H1 (cell line): ENCODE data around the gene KCTD3. TPM values are rescaled to one million over a fixed set of nuclear protein-coding genes. Genes with fewer than 3 reads are reported as not detected.

Experiments used
- CTCF ChIA-PET: fragments of 300-600 bp; sonication (Branson Sonifier 250); formaldehyde crosslinking; loops from one replicate; lab custom pipeline; 2021; ENCODE audit not compliant: partially characterized antibody; lab: Charles Lee
- POLR2A ChIA-PET: fragments of 300-600 bp; sonication (Branson Sonifier 250); formaldehyde crosslinking; loops from one replicate; lab custom pipeline; 2021; ENCODE audit warnings: inconsistent platforms; ENCODE audit not compliant: partially characterized antibody; lab: Charles Lee
- DNase-seq, 2 experiments: peaks; one replicate each; pipeline versions ENCODE4 v3.0.0 to v3.0.0-alpha.2; 2010 to 2022; ENCODE audit warnings: low spot score in 2 of 2, low read depth in 1 of 2, mixed read lengths in 1 of 2
- FAIRE-seq: peaks from 2 replicates; lab custom pipeline; 2011; peaks lifted over from hg19 to GRCh38; lab: Jason Lieb, UNC
- H2AFZ ChIP-seq: 2 replicates; pipeline ENCODE4 v1.8.1; 2012; ENCODE audit warnings: low read length, inconsistent platforms
- H2AK5ac ChIP-seq: 2 replicates; pipeline ENCODE4 v1.6.1; 2013; ENCODE audit warnings: low read depth, low read length
- H2BK120ac ChIP-seq: replicated peaks from 2 replicates; pipeline ENCODE3; 2013; ENCODE audit warnings: low read depth, low read length, inconsistent platforms
- H2BK12ac ChIP-seq: 2 replicates; pipeline ENCODE4 v1.6.1; 2013; ENCODE audit warnings: low read depth, low read length
- H2BK15ac ChIP-seq: 2 replicates; pipeline ENCODE4 v1.6.1; 2013; ENCODE audit warnings: low read length
- H2BK20ac ChIP-seq: 2 replicates; pipeline ENCODE4 v1.6.1; 2013; ENCODE audit warnings: low read length
- H2BK5ac ChIP-seq: 2 replicates; pipeline ENCODE4 v1.6.1; 2013; ENCODE audit warnings: low read depth, low read length
- H3K14ac ChIP-seq: 2 replicates; pipeline ENCODE4 v1.6.1; 2013; ENCODE audit warnings: inconsistent platforms; ENCODE audit not compliant: insufficient read length
- H3K18ac ChIP-seq: 2 replicates; pipeline ENCODE4 v1.6.1; 2013; ENCODE audit warnings: low read length; ENCODE audit errors: extremely low read depth
- H3K23ac ChIP-seq: 2 replicates; pipeline ENCODE4 v1.6.1; 2013; ENCODE audit warnings: inconsistent platforms; ENCODE audit not compliant: insufficient read length
- H3K23me2 ChIP-seq: 2 replicates; pipeline ENCODE4 v1.6.1; 2013; ENCODE audit warnings: low read depth, low read length
- H3K27ac ChIP-seq: 2 replicates; pipeline ENCODE4 v1.6.1; 2011; ENCODE audit warnings: low read depth, low read length, inconsistent platforms
- H3K27me3 ChIP-seq, 4 experiments: replicated peaks in 1 of 4; 1 replicate in 1 of 4; 2 replicates in 3 of 4; pipeline versions ENCODE4 v1.6.1 to v1.8.1; 2011 to 2013; ENCODE audit warnings: low read length in 3 of 4, mild to moderate bottlenecking in 3 of 4, inconsistent platforms in 2 of 4, mixed read lengths in 2 of 4, moderate library complexity in 1 of 4; ENCODE audit not compliant: control insufficient read depth in 3 of 4, insufficient read depth in 3 of 4; ENCODE audit errors: extremely low read depth in 1 of 4
- H3K36me3 ChIP-seq, 4 experiments: 2 replicates each; pipeline versions ENCODE4 v1.6.1 to v1.8.1; 2011 to 2013; ENCODE audit warnings: mild to moderate bottlenecking in 4 of 4, low read length in 3 of 4, moderate library complexity in 2 of 4, control low read depth in 1 of 4, inconsistent platforms in 1 of 4; ENCODE audit not compliant: insufficient read depth in 4 of 4, control insufficient read depth in 2 of 4
- H3K4ac ChIP-seq: replicated peaks from 2 replicates; pipeline ENCODE3; 2013; ENCODE audit warnings: low read length, low read depth, mixed read lengths, inconsistent platforms; ENCODE audit not compliant: insufficient read length
- H3K4me1 ChIP-seq, 4 experiments: replicated peaks in 1 of 4; 1 replicate in 1 of 4; 2 replicates in 3 of 4; pipeline versions ENCODE4 v1.6.1 to v1.8.1; 2011 to 2013; ENCODE audit warnings: low read length in 3 of 4, inconsistent platforms in 2 of 4, mixed read lengths in 1 of 4; ENCODE audit not compliant: insufficient read depth in 4 of 4, control insufficient read depth in 3 of 4
- H3K4me2 ChIP-seq, 2 experiments: 2 replicates each; pipeline versions ENCODE4 v1.6.1 to v1.8.1; 2011 to 2013; ENCODE audit warnings: low read depth in 2 of 2, low read length in 2 of 2, control low read depth in 1 of 2, inconsistent platforms in 1 of 2, mild to moderate bottlenecking in 1 of 2; ENCODE audit not compliant: insufficient read depth in 1 of 2
- H3K4me3 ChIP-seq, 4 experiments: fragments of 200-600, 300-600 bp in 1 of 4; sonication (generic), shearing (Covaris generic), sonication (Bioruptor Twin) in 1 of 4; 2 replicates each; pipeline versions ENCODE4 v1.5.1 to v1.8.1; 2011 to 2016; ENCODE audit warnings: low read length in 4 of 4, low read depth in 3 of 4, control low read depth in 2 of 4, inconsistent platforms in 2 of 4, mild to moderate bottlenecking in 2 of 4, mixed read lengths in 1 of 4, moderate library complexity in 1 of 4; ENCODE audit not compliant: insufficient read depth in 2 of 4; ENCODE audit errors: extremely low read depth in 1 of 4
- H3K56ac ChIP-seq: replicated peaks from 2 replicates; pipeline ENCODE3; 2013; ENCODE audit warnings: low read depth, mild to moderate bottlenecking, mixed read lengths, low read length, inconsistent platforms; ENCODE audit not compliant: insufficient read length
- H3K79me1 ChIP-seq: 2 replicates; pipeline ENCODE4 v1.6.1; 2013; ENCODE audit warnings: low read depth, low read length, control low read depth
- H3K79me2 ChIP-seq, 2 experiments: 2 replicates each; pipeline versions ENCODE4 v1.6.1 to v1.8.1; 2012 to 2013; ENCODE audit warnings: low read length in 2 of 2, mild to moderate bottlenecking in 2 of 2, inconsistent platforms in 1 of 2; ENCODE audit not compliant: insufficient read depth in 2 of 2, control insufficient read depth in 1 of 2
- H3K9ac ChIP-seq, 4 experiments: replicated peaks in 1 of 4; 1 replicate in 1 of 4; 2 replicates in 3 of 4; pipeline versions ENCODE4 v1.6.1 to v1.8.1; 2011 to 2013; ENCODE audit warnings: low read depth in 3 of 4, low read length in 3 of 4, control low read depth in 2 of 4, mild to moderate bottlenecking in 2 of 4, moderate library complexity in 2 of 4, inconsistent platforms in 1 of 4; ENCODE audit errors: extremely low read depth in 1 of 4
- H3K9me3 ChIP-seq, 2 experiments: 2 replicates each; pipeline versions ENCODE4 v1.6.1 to v1.8.1; 2012 to 2013; ENCODE audit warnings: mild to moderate bottlenecking in 2 of 2, moderate library complexity in 2 of 2, control low read depth in 1 of 2, inconsistent platforms in 1 of 2, low read depth in 1 of 2, low read length in 1 of 2, mixed read lengths in 1 of 2; ENCODE audit not compliant: insufficient read depth in 2 of 2
- H4K20me1 ChIP-seq, 2 experiments: replicated peaks in 1 of 2; 2 replicates each; pipeline versions ENCODE3 to v1.8.1; 2011 to 2013; ENCODE audit warnings: inconsistent platforms in 2 of 2, low read length in 2 of 2, mild to moderate bottlenecking in 1 of 2; ENCODE audit not compliant: insufficient read depth in 2 of 2, control insufficient read depth in 1 of 2
- H4K5ac ChIP-seq: 2 replicates; pipeline ENCODE4 v1.6.1; 2013; ENCODE audit warnings: low read length, low read depth, mixed read lengths, inconsistent platforms; ENCODE audit not compliant: insufficient read length
- H4K8ac ChIP-seq: 2 replicates; pipeline ENCODE4 v1.8.0; 2013; ENCODE audit warnings: mild to moderate bottlenecking, moderate library complexity, low read length, inconsistent platforms; ENCODE audit not compliant: insufficient read depth; ENCODE audit errors: extremely low read depth
- H4K91ac ChIP-seq: replicated peaks from 2 replicates; pipeline ENCODE3; 2013; ENCODE audit warnings: low read length, mixed read lengths, inconsistent platforms; ENCODE audit not compliant: insufficient read length
- BRCA1 ChIP-seq: IDR thresholded peaks from 2 replicates; pipeline ENCODE4 v1.6.1; 2012; ENCODE audit warnings: low read depth, low read length, improper control_type of control experiment
- CBX5 ChIP-seq: fragments of 300-800, 300-1000 bp; sonication (generic); IDR thresholded peaks from 2 replicates; pipeline ENCODE4 v1.7.1; 2016; ENCODE audit warnings: antibody characterized with exemption, low read length, low read depth
- FOSL1 ChIP-seq: IDR thresholded peaks from 2 replicates; pipeline ENCODE4 v1.6.1; 2011; ENCODE audit warnings: mild to moderate bottlenecking, low read depth, low read length, moderate library complexity; ENCODE audit not compliant: insufficient read depth
- SIRT6 ChIP-seq: IDR thresholded peaks from one replicate; pipeline ENCODE4 v1.7.1; 2012; ENCODE audit warnings: low read length, inconsistent platforms
- SP4 ChIP-seq: IDR thresholded peaks from 2 replicates; pipeline ENCODE4 v1.6.1; 2012; ENCODE audit warnings: low read length, inconsistent platforms
- TEAD4 ChIP-seq: IDR thresholded peaks from 2 replicates; pipeline ENCODE4 v1.6.1; 2012; ENCODE audit warnings: low read depth, low read length, inconsistent platforms, mixed read lengths
- WGBS, 2 experiments: shearing (Covaris generic) in 1 of 2; methylation state at CpG; one replicate each; pipeline versions ENCODE4 v1.1.6 to v1.1.7; 2013 to 2015; ENCODE audit warnings: low lambda C conversion rate in 2 of 2, mixed read lengths in 2 of 2, inconsistent platforms in 1 of 2, low coverage in 1 of 2, missing lambda C conversion rate in 1 of 2; ENCODE audit not compliant: insufficient replicate concordance in 2 of 2, insufficient coverage in 1 of 2, insufficient read length in 1 of 2; ENCODE audit errors: extremely low coverage in 1 of 2, missing lambda C conversion rate in 1 of 2; 5-methylcytosine and 5-hydroxymethylcytosine counted together
- polyA plus RNA-seq, 7 experiments: library from polyadenylated mRNA; depleted of rRNA in 3 of 7; stranded (reverse) in 5 of 7; unstranded in 2 of 7; fragments of >200 nt in 5 of 7; fragments of 200-250 nt in 2 of 7; gene quantifications; 1 replicate in 5 of 7; 2 replicates in 1 of 7; 4 replicates in 1 of 7; pipeline versions ENCODE4 v1.2.1 to v1.2.3, GENCODE V29; 2011 to 2013; ENCODE audit warnings: missing spikeins in 2 of 7, mixed read lengths in 2 of 7
- total RNA-seq: library from RNA; stranded (reverse); fragmentation: NEBNext Ultra II Directional; extraction: Animal tissue kit (Norgen Biotek cat#: 25700); gene quantifications from 2 replicates; pipeline ENCODE4 v1.2.1, GENCODE V29; 2021

Gene KCTD3
- total and polyA plus RNA-seq, 2 of the 8 experiments (the other 6 are each of a cell fraction or from before 2014, with no cell fraction given), result 43.0 to 55.6 TPM

- H3K79me2 ChIP-seq, result no peaks in the 10 kb centered on the region
- no peaks in the 10 kb centered on the region for H3K23me2 ChIP-seq
- H2BK120ac ChIP-seq, result no peak overlapping the region
- DNase-seq (no peak), FAIRE-seq (no peak)
- no peak overlapping the region for H3K4me3 ChIP-seq
- no peaks in the 10 kb centered on the region for H4K20me1 ChIP-seq
- peaks cover 0 to 7% (median 2%) of the 10 kb centered on the region in 4 experiments; a peak in 2 of 7 replicates for H3K4me1 ChIP-seq
- H3K23ac ChIP-seq, result no peak overlapping the region
- H3K27ac ChIP-seq, result no peak overlapping the region
- no peak overlapping the region for H2BK20ac ChIP-seq
- no peak overlapping the region for H3K18ac ChIP-seq
- H3K4ac ChIP-seq, result no peak overlapping the region
- no peak overlapping the region for H2AFZ ChIP-seq
- no peak overlapping the region for H4K91ac ChIP-seq
- H3K27me3 ChIP-seq, result no peaks in the 10 kb centered on the region
- ChIA-PET CTCF (no interaction called here), POLR2A (no interaction called here)
- H2BK12ac ChIP-seq, result no peak overlapping the region
- WGBS, 2 experiments, result 97% methylated on average over 2 of the region's 2 CpGs; no CpG with 5 or more reads in 1 of the 2 experiments
- H2AK5ac ChIP-seq, result no peak overlapping the region
- H3K4me2 ChIP-seq, result no peak overlapping the region
- H3K79me1 ChIP-seq, result no peaks in the 10 kb centered on the region
- H4K5ac ChIP-seq, result no peak overlapping the region
- no peak overlapping the region for H2BK5ac ChIP-seq
- no peaks in the 10 kb centered on the region for H3K36me3 ChIP-seq
- H4K8ac ChIP-seq, result no peak overlapping the region
- H3K14ac ChIP-seq, result no peak overlapping the region
- H3K9ac ChIP-seq, result no peak overlapping the region
- no peak overlapping the region for H3K56ac ChIP-seq
- no peaks in the 10 kb centered on the region for H3K9me3 ChIP-seq
- H2BK15ac ChIP-seq, result no peak overlapping the region
- TF ChIP-seq CBX5, result no peak
- no peak for TF ChIP-seq FOSL1
- no peak for TF ChIP-seq SP4
- TF ChIP-seq BRCA1, result no peak
- TF ChIP-seq SIRT6, result no peak
- no peak for TF ChIP-seq TEAD4
Observed at GRCh38 chr1:215667761-215668160, 100.7 kb downstream of the KCTD3 start.
